Keratinocyte (primary cell): ENCODE data around the gene SIGLEC7. TPM values are rescaled to one million over a fixed set of nuclear protein-coding genes. Genes with fewer than 3 reads are reported as not detected.

Experiments
- DNase-seq: peaks from one replicate; pipeline ENCODE4 v3.0.0-alpha.2; 2011; ENCODE audit warnings: low read depth, missing footprints, low spot score
- FAIRE-seq: peaks from 2 replicates; lab custom pipeline; 2011; peaks lifted over from hg19 to GRCh38; lab: Jason Lieb, UNC
- H2AFZ ChIP-seq: 2 replicates; pipeline ENCODE4 v1.6.0; 2012; ENCODE audit warnings: low read length, control low read depth, inconsistent platforms; ENCODE audit not compliant: control insufficient read depth
- H3K27ac ChIP-seq: 2 replicates; pipeline ENCODE4 v1.5.1; 2011; ENCODE audit warnings: low read length; ENCODE audit not compliant: control insufficient read depth, insufficient read depth
- H3K27me3 ChIP-seq: 3 replicates; pipeline ENCODE4 v1.6.0; 2011; ENCODE audit warnings: low read length; ENCODE audit not compliant: control insufficient read depth, insufficient read depth; ENCODE audit errors: extremely low read depth
- H3K36me3 ChIP-seq, 2 experiments: 2 replicates in 1 of 2; 3 replicates in 1 of 2; pipeline ENCODE4 v1.5.1; 2011; ENCODE audit warnings: low read length in 2 of 2, mild to moderate bottlenecking in 1 of 2; ENCODE audit not compliant: control insufficient read depth in 2 of 2, insufficient read depth in 2 of 2; ENCODE audit errors: extremely low read depth in 1 of 2
- H3K4me1 ChIP-seq: 3 replicates; pipeline ENCODE4 v1.5.1; 2011; ENCODE audit warnings: low read length; ENCODE audit not compliant: control insufficient read depth, insufficient read depth; ENCODE audit errors: extremely low read depth
- H3K4me2 ChIP-seq: 3 replicates; pipeline ENCODE4 v1.6.0; 2011; ENCODE audit warnings: low read depth, low read length; ENCODE audit not compliant: control insufficient read depth, insufficient read depth; ENCODE audit errors: extremely low read depth
- H3K4me3 ChIP-seq, 3 experiments: fragments of 200-600 bp in 1 of 3; sonication (generic) in 1 of 3; 2 replicates in 2 of 3; 3 replicates in 1 of 3; pipeline ENCODE4 v1.5.1; 2011 to 2016; ENCODE audit warnings: low read length in 3 of 3, mild to moderate bottlenecking in 3 of 3, control low read depth in 2 of 3, inconsistent platforms in 1 of 3, low read depth in 1 of 3, mixed read lengths in 1 of 3, mixed run types in 1 of 3, moderate library complexity in 1 of 3; ENCODE audit not compliant: control insufficient read depth in 2 of 3, insufficient read depth in 2 of 3; ENCODE audit errors: extremely low read depth in 1 of 3
- H3K79me2 ChIP-seq: 2 replicates; pipeline ENCODE4 v1.6.0; 2012; ENCODE audit warnings: low read length; ENCODE audit not compliant: control insufficient read depth, insufficient read depth
- H3K9ac ChIP-seq: 3 replicates; pipeline ENCODE4 v1.6.0; 2011; ENCODE audit warnings: low read length; ENCODE audit not compliant: control insufficient read depth, insufficient read depth; ENCODE audit errors: extremely low read depth
- H3K9me1 ChIP-seq: 3 replicates; pipeline ENCODE4 v1.6.0; 2011; ENCODE audit warnings: low read length; ENCODE audit not compliant: control insufficient read depth, insufficient read depth; ENCODE audit errors: extremely low read depth
- H3K9me3 ChIP-seq: 2 replicates; pipeline ENCODE4 v1.5.1; 2012; ENCODE audit warnings: low read depth, low read length; ENCODE audit not compliant: control insufficient read depth
- H4K20me1 ChIP-seq: 3 replicates; pipeline ENCODE4 v1.6.0; 2011; ENCODE audit warnings: low read length; ENCODE audit not compliant: control insufficient read depth, insufficient read depth; ENCODE audit errors: extremely low read depth
- EZH2 ChIP-seq: IDR thresholded peaks from one replicate; pipeline ENCODE4 v1.6.1; 2012; ENCODE audit warnings: inconsistent platforms, mild to moderate bottlenecking, low read length, moderate library complexity
- dilution Hi-C: fragments of 300-500 bp; cut with MboI; formaldehyde crosslinking; loops from one replicate; pipeline ENCODE4 v1.7.0; 2020; ENCODE audit warnings: low sequenced_read_pairs; ENCODE audit not compliant: extremely low pct_ligation_motif_present
- polyA plus RNA-seq, 5 experiments: library from polyadenylated mRNA; depleted of rRNA in 3 of 5; stranded (reverse) in 3 of 5; stranded (forward) in 1 of 5; unstranded in 1 of 5; fragments of >200 nt; gene quantifications; 1 replicate in 1 of 5; 2 replicates in 3 of 5; 3 replicates in 1 of 5; pipeline versions ENCODE4 v1.2.1 to v1.2.3, GENCODE V29; 2011 to 2012; ENCODE audit warnings: missing spikeins in 2 of 5, low read depth in 1 of 5, low replicate concordance in 1 of 5
- TF ChIP-seq, protein P1 (sequence below), 3 experiments: IDR thresholded peaks in 1 of 3; conservative IDR thresholded peaks in 1 of 3; optimal IDR thresholded peaks in 1 of 3; 2 replicates in 2 of 3; 3 replicates in 1 of 3; pipeline versions ENCODE3 to v1.5.1; 2011; ENCODE audit warnings: low read length in 3 of 3, mild to moderate bottlenecking in 3 of 3, moderate library complexity in 2 of 3, control low read depth in 1 of 3, inconsistent platforms in 1 of 3; ENCODE audit not compliant: insufficient read depth in 2 of 3; ENCODE audit errors: extremely low read depth in 1 of 3

SIGLEC7 gene
- polyA plus RNA-seq, 1 donor (not counting 4 experiments of a cell fraction or from before 2014, with no cell fraction given): not detected

- no peak for DNase-seq
- H3K9me3 ChIP-seq: no peaks in the 10 kb centered on the region
- no peaks in the 10 kb centered on the region for H3K79me2 ChIP-seq
- H4K20me1 ChIP-seq: no peaks in the 10 kb centered on the region
- FAIRE-seq: no peak
- no peak within 1 kb of the TSS for H3K9ac ChIP-seq
- dilution Hi-C loops: no loop called here
- H3K9me1 ChIP-seq: no peaks in the 10 kb centered on the region
- no peaks in the 10 kb centered on the region for H3K4me1 ChIP-seq
- no peaks in the 10 kb centered on the region for H3K36me3 ChIP-seq
- H3K4me2 ChIP-seq: no peak within 1 kb of the TSS
- TF ChIP-seq, protein P1, sequence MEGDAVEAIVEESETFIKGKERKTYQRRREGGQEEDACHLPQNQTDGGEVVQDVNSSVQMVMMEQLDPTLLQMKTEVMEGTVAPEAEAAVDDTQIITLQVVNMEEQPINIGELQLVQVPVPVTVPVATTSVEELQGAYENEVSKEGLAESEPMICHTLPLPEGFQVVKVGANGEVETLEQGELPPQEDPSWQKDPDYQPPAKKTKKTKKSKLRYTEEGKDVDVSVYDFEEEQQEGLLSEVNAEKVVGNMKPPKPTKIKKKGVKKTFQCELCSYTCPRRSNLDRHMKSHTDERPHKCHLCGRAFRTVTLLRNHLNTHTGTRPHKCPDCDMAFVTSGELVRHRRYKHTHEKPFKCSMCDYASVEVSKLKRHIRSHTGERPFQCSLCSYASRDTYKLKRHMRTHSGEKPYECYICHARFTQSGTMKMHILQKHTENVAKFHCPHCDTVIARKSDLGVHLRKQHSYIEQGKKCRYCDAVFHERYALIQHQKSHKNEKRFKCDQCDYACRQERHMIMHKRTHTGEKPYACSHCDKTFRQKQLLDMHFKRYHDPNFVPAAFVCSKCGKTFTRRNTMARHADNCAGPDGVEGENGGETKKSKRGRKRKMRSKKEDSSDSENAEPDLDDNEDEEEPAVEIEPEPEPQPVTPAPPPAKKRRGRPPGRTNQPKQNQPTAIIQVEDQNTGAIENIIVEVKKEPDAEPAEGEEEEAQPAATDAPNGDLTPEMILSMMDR (optimal IDR thresholded peaks at IDR 0.05 in 1 of 3, IDR thresholded peaks at IDR 0.05 in 1 of 3, conservative IDR thresholded peaks at IDR 0.05 in 1 of 3; ENCODE audit: extremely low read depth in 1 of 3, insufficient read depth in 2 of 3, low read length in 3 of 3): no peak
- TF ChIP-seq EZH2: no peak
- no peaks in the 10 kb centered on the region for H3K27me3 ChIP-seq
- H2AFZ ChIP-seq: no peak within 1 kb of the TSS
- H3K4me3 ChIP-seq: no peak within 1 kb of the TSS
- no peak within 1 kb of the TSS for H3K27ac ChIP-seq
Measured at GRCh38 chr19:51124729-51125128, 17.4 kb upstream of the SIGLEC7 start, which contains the start of gene SIGLEC9. Gene SIGLEC9 (plus strand): TSS chr19:51124906. CDS start chr19:51124975, 69 bp downstream.

- Histone ChIP-seq H3K4me2 (no peak overlapping the region), H3K27ac (no peak overlapping the region), H3K9ac (no peak overlapping the region), H3K9me3 (no peaks in the 10 kb centered on the region), H2AFZ (no peak overlapping the region), H3K27me3 (no peaks in the 10 kb centered on the region), H3K79me2 (no peaks in the 10 kb centered on the region), H4K20me1 (no peaks in the 10 kb centered on the region), H3K9me1 (no peaks in the 10 kb centered on the region), H3K36me3 (no peaks in the 10 kb centered on the region), H3K4me3 (no peak overlapping the region), H3K4me1 (no peaks in the 10 kb centered on the region)
- DNase-seq (no peak), FAIRE-seq (no peak)
- dilution Hi-C loops: no loop called here
- TF ChIP-seq, protein P1 (optimal IDR thresholded peaks at IDR 0.05 in 1 of 3, IDR thresholded peaks at IDR 0.05 in 1 of 3, conservative IDR thresholded peaks at IDR 0.05 in 1 of 3; ENCODE audit: extremely low read depth in 1 of 3, insufficient read depth in 2 of 3, low read length in 3 of 3): no peak
- no peak for TF ChIP-seq EZH2
Measured at GRCh38 chr19:51125421-51126075, 16.6 kb upstream of the SIGLEC7 start.
